Motor neuron (in vitro differentiated cells): ENCODE measurements around the gene TLR2. TPM values are rescaled to one million over a fixed set of nuclear protein-coding genes. Genes with fewer than 3 reads are reported as not detected.

Experiments used
- ATAC-seq, 8 experiments: fragments of 200-7000 bp; cut with Tn5 transposase; replicated peaks in 6 of 8; 2 replicates each; pipeline ENCODE4 v1.8.0; 2021; ENCODE audit warnings: mild to moderate bottlenecking in 8 of 8, moderate library complexity in 8 of 8
- H3K27ac ChIP-seq, 2 donors: fragments of 250-450 bp; sonication (Bioruptor Pico); 2 replicates each; pipeline ENCODE4 v1.9.0; 2021; ENCODE audit warnings: antibody characterized with exemption in 2 of 2, mild to moderate bottlenecking in 2 of 2, moderate library complexity in 1 of 2
- H3K4me1 ChIP-seq, 2 donors: fragments of 250-450 bp; sonication (Bioruptor Pico); replicated peaks in 1 of 2; 2 replicates each; pipeline ENCODE4 v1.6.1; 2021; ENCODE audit warnings: antibody characterized with exemption in 2 of 2, mild to moderate bottlenecking in 2 of 2, moderate library complexity in 1 of 2
- H3K4me3 ChIP-seq, 5 donors: fragments of 250-450 bp; sonication (Bioruptor Pico); 2 replicates each; pipeline ENCODE4 v1.9.0; 2021; ENCODE audit warnings: antibody characterized with exemption in 5 of 5, mild to moderate bottlenecking in 5 of 5, moderate library complexity in 4 of 5
- WGBS, 10 experiments: fragments of 450-650 bp; shearing (Covaris generic); methylation state at CpG; one replicate each; pipeline ENCODE4 v1.0.0; 2022; 5-methylcytosine and 5-hydroxymethylcytosine counted together
- in situ Hi-C, 9 experiments: fragments of 400-800 bp; cut with MboI; loops; one replicate each; pipeline ENCODE4 v1.15.0; 2021; ENCODE audit warnings: low sequenced_read_pairs in 9 of 9, low pct_unique_long_range_greater_than_20kb in 2 of 9; ENCODE audit not compliant: unreplicated experiment in 9 of 9
- total RNA-seq, 8 experiments: library from RNA; unstranded; fragments of 300-600 nt; gene quantifications; 2 replicates each; pipeline versions ENCODE4 v1.2.3 to v1.2.4, GENCODE V29; 2022

The TLR2 gene
- total RNA-seq = 10 to 100 TPM in 1 of 8 experiments, under 1 TPM in 7; 0.25 to 11.2 (median 0.51) TPM

GRCh38 chr4:153684182-153684970 is at the start of gene TLR2:
TSS of gene TLR2 (plus strand) at chr4:153684280. CDS start at chr4:153702908, 18,628 bp downstream.
- no peak within 1 kb of the TSS for H3K27ac ChIP-seq
- in situ Hi-C loops = no loop called here
- no peaks in the 10 kb centered on the region for H3K4me1 ChIP-seq
- H3K4me3 ChIP-seq = peak within 1 kb of the TSS; percentile 23 to 40 (median 28)
- 0 to 11% (median 0%) methylated on average over 2 to 25 of the region's 75 CpGs; no CpG with 5 or more reads in 7 of the 10 experiments for WGBS, 10 experiments
- ATAC-seq = peak; percentile 70 to 94 (median 85)

- in situ Hi-C loops = loop anchor here in 2 of 9 experiments (10.0 kb wide), 2 partner anchors 110 to 120 kb away; no protein-coding TSS in a partner anchor
- H3K4me3 ChIP-seq = no peak overlapping the region
- peak in 4 of 8 experiments; percentile 18 to 69 (median 56) for ATAC-seq
- peaks cover 0 to 6% of the 10 kb centered on the region in 2 donors for H3K4me1 ChIP-seq
- H3K27ac ChIP-seq = no peak overlapping the region
- 13 to 100% (median 96%) methylated on average over 1 to 3 of the region's 3 CpGs; no CpG with 5 or more reads in 1 of the 10 experiments for WGBS, 10 experiments
These were observed 49.2 kb upstream of the TLR2 start for GRCh38 chr4:153634738-153635353.

GRCh38 chr4:153635846-153636245 is 48.2 kb upstream of the TLR2 start:
- no peaks in the 10 kb centered on the region for H3K4me1 ChIP-seq
- no peak overlapping the region for H3K4me3 ChIP-seq
- 60 to 100% (median 92%) methylated on average over 1 to 6 of the region's 6 CpGs; no CpG with 5 or more reads in 2 of the 10 experiments for WGBS, 10 experiments
- ATAC-seq = no peak
- H3K27ac ChIP-seq = no peak overlapping the region
- in situ Hi-C loops = loop anchor here in 2 of 9 experiments (10.0 kb wide), 2 partner anchors 109 to 119 kb away; no protein-coding TSS in a partner anchor

- no peak for ATAC-seq
- Histone ChIP-seq H3K27ac (no peak overlapping the region), H3K4me3 (no peak overlapping the region), H3K4me1 (no peaks in the 10 kb centered on the region)
- WGBS, 10 experiments = 40 to 100% (median 80%) methylated on average over 1 to 2 of the region's 3 CpGs; no CpG with 5 or more reads in 5 of the 10 experiments
- in situ Hi-C loops = loop anchor here in 2 of 9 experiments (10.0 kb wide), 2 partner anchors 108 to 118 kb away; no protein-coding TSS in a partner anchor
These were observed 46.9 kb upstream of the TLR2 start for GRCh38 chr4:153637201-153637600.

- 85 to 97% (median 91%) methylated on average over 3 to 8 of the region's 8 CpGs; no CpG with 5 or more reads in 1 of the 10 experiments for WGBS, 10 experiments
- in situ Hi-C loops = loop anchor here in 2 of 9 experiments (10.0 kb wide), 2 partner anchors 107 to 117 kb away; no protein-coding TSS in a partner anchor
- ATAC-seq = no peak
- H3K27ac ChIP-seq = no peak overlapping the region
- H3K4me1 ChIP-seq = no peaks in the 10 kb centered on the region
- no peak overlapping the region for H3K4me3 ChIP-seq
These were observed 46.1 kb upstream of the TLR2 start for GRCh38 chr4:153638011-153638410.

GRCh38 chr4:153638999-153639398 is 45.1 kb upstream of the TLR2 start:
- Histone ChIP-seq H3K27ac (no peak overlapping the region), H3K4me1 (no peaks in the 10 kb centered on the region), H3K4me3 (no peak overlapping the region)
- in situ Hi-C loops = loop anchor here in 2 of 9 experiments (10.0 kb wide), 2 partner anchors 106 to 116 kb away; no protein-coding TSS in a partner anchor
- ATAC-seq = no peak
- 90 to 100% (median 100%) methylated on average over 1 to 3 of the region's 3 CpGs; no CpG with 5 or more reads in 5 of the 10 experiments for WGBS, 10 experiments

GRCh38 chr4:153639833-153640802 is 44.0 kb upstream of the TLR2 start:
- ATAC-seq = no peak
- Histone ChIP-seq H3K4me1 (no peaks in the 10 kb centered on the region), H3K27ac (no peak overlapping the region), H3K4me3 (no peak overlapping the region)
- in situ Hi-C loops = loop anchor here in 2 of 9 experiments (10.0 kb wide), 2 partner anchors 105 to 115 kb away; no protein-coding TSS in a partner anchor
- 70 to 93% (median 83%) methylated on average over 1 to 11 of the region's 23 CpGs; no CpG with 5 or more reads in 2 of the 10 experiments for WGBS, 10 experiments

- Histone ChIP-seq H3K27ac (no peak overlapping the region), H3K4me3 (no peak overlapping the region), H3K4me1 (no peaks in the 10 kb centered on the region)
- in situ Hi-C loops = no loop called here
- WGBS, 10 experiments = 26 to 100% (median 85%) methylated on average over 2 to 6 of the region's 7 CpGs; no CpG with 5 or more reads in 1 of the 10 experiments
- no peak for ATAC-seq
These were observed 42.5 kb upstream of the TLR2 start for GRCh38 chr4:153641532-153641931.

- in situ Hi-C loops = no loop called here
- no peak overlapping the region for H3K27ac ChIP-seq
- no peak overlapping the region for H3K4me3 ChIP-seq
- ATAC-seq = peak in 5 of 8 experiments; percentile 42 to 90 (median 73)
- 61 to 96% (median 85%) methylated on average over 2 to 9 of the region's 9 CpGs for WGBS, 10 experiments
- no peaks in the 10 kb centered on the region for H3K4me1 ChIP-seq
These were observed 40.4 kb upstream of the TLR2 start for GRCh38 chr4:153643406-153644383.

GRCh38 chr4:153645183-153645582 is 38.9 kb upstream of the TLR2 start:
- no peak overlapping the region for H3K4me3 ChIP-seq
- WGBS, 10 experiments = 30 to 100% (median 90%) methylated on average over 1 of the region's 1 CpG; no CpG with 5 or more reads in 4 of the 10 experiments
- no peaks in the 10 kb centered on the region for H3K4me1 ChIP-seq
- no peak for ATAC-seq
- H3K27ac ChIP-seq = no peak overlapping the region
- in situ Hi-C loops = no loop called here

- in situ Hi-C loops = no loop called here
- no peak overlapping the region for H3K27ac ChIP-seq
- H3K4me3 ChIP-seq = no peak overlapping the region
- no peak for ATAC-seq
- WGBS, 10 experiments = 0 to 100% (median 44%) methylated on average over 1 of the region's 1 CpG; no CpG with 5 or more reads in 1 of the 10 experiments
- H3K4me1 ChIP-seq = no peaks in the 10 kb centered on the region
These were observed 37.8 kb upstream of the TLR2 start for GRCh38 chr4:153646261-153646660.
